HG02678 (cell line): ENCODE measurements around the gene SCFD2.
"Not testable (repeated sequence)": the region's sequence is repeated elsewhere in the genome, so short reads cannot be mapped to it uniquely, and the experiment has no call there.

Experiments used
- ATAC-seq: cut with Tn5 transposase; IDR thresholded peaks from one replicate; pipeline ENCODE4 v1.9.1; 2021; ENCODE audit warnings: mild to moderate bottlenecking, moderate library complexity; ENCODE audit not compliant: unreplicated experiment

Gene SCFD2

GRCh38 chr4:53194727-53195126, 171.1 kb downstream of the SCFD2 start:
- ATAC-seq = no peak

- ATAC-seq = no peak
These were observed 172.8 kb downstream of the SCFD2 start for GRCh38 chr4:53193111-53193510.

GRCh38 chr4:53192496-53192895, 173.4 kb downstream of the SCFD2 start:
- ATAC-seq = no peak

- ATAC-seq = no peak
These were observed 173.9 kb downstream of the SCFD2 start for GRCh38 chr4:53191997-53192396.

- ATAC-seq = no peak
These were observed 176.8 kb downstream of the SCFD2 start for GRCh38 chr4:53189011-53189410.

GRCh38 chr4:53186714-53187358, 179.0 kb downstream of the SCFD2 start:
- no peak for ATAC-seq

- no peak for ATAC-seq
These were observed 179.8 kb downstream of the SCFD2 start for GRCh38 chr4:53185869-53186585.

- ATAC-seq = no peak
These were observed 182.1 kb downstream of the SCFD2 start for GRCh38 chr4:53183754-53184153.

- ATAC-seq = not testable (repeated sequence)
These were observed 188.1 kb downstream of the SCFD2 start for GRCh38 chr4:53177751-53178150.

GRCh38 chr4:53175640-53176039, 190.2 kb downstream of the SCFD2 start:
- no peak for ATAC-seq

- ATAC-seq = no peak
These were observed 191.0 kb downstream of the SCFD2 start for GRCh38 chr4:53174823-53175222.

GRCh38 chr4:53173576-53173975, 192.3 kb downstream of the SCFD2 start:
- no peak for ATAC-seq

- ATAC-seq = no peak
These were observed 194.1 kb downstream of the SCFD2 start for GRCh38 chr4:53171797-53172196.

- ATAC-seq = no peak
These were observed 195.9 kb downstream of the SCFD2 start for GRCh38 chr4:53169695-53170617.

- no peak for ATAC-seq
These were observed 197.6 kb downstream of the SCFD2 start for GRCh38 chr4:53168228-53168627.

GRCh38 chr4:53162969-53163368, 202.9 kb downstream of the SCFD2 start:
- ATAC-seq = no peak

GRCh38 chr4:53161787-53162433, 204.0 kb downstream of the SCFD2 start:
- ATAC-seq = no peak

GRCh38 chr4:53161051-53161786, 204.6 kb downstream of the SCFD2 start:
- ATAC-seq = no peak

- no peak for ATAC-seq
These were observed 209.0 kb downstream of the SCFD2 start for GRCh38 chr4:53156896-53157295.

- ATAC-seq = no peak
These were observed 213.4 kb downstream of the SCFD2 start for GRCh38 chr4:53152467-53152866.

GRCh38 chr4:53151489-53151788, 214.4 kb downstream of the SCFD2 start:
- ATAC-seq = no peak
